HG03095 (cell line): ENCODE measurements around the gene SGCA.

Experiments used
- ATAC-seq: cut with Tn5 transposase; IDR thresholded peaks from one replicate; pipeline ENCODE4 v1.9.1; 2021; ENCODE audit warnings: moderate library complexity; ENCODE audit not compliant: unreplicated experiment

SGCA gene

DNA sequence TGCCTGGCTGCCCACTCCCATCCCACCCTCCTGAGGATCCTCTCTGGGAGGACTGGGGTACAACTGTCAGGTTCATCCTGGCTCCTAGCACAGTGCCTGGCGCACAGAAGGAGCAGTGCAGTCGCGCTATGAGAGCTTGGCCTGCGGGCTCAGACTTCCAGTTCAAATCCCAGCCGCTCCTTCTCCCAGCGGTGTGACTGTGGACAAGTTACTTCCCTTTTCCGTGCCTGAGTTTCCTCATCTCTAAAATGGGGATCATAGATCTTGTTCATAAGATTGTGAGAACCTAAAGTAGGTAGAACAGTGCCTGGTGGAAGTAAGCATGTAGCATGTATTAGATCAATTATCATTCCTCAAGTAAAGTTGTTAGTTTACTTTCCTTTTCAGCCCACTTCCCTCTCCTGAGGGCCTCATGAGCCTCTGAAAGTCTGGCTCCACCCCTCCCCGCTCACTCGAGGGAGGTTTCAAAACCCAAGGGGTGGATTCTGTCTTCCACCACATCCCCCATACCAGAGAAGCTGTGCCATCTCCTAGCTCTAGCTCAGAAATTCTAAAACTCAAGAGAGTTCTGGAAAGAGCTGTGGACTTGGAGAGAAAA lies 55.6 kb downstream of the SGCA start:
- ATAC-seq, result no peak

DNA sequence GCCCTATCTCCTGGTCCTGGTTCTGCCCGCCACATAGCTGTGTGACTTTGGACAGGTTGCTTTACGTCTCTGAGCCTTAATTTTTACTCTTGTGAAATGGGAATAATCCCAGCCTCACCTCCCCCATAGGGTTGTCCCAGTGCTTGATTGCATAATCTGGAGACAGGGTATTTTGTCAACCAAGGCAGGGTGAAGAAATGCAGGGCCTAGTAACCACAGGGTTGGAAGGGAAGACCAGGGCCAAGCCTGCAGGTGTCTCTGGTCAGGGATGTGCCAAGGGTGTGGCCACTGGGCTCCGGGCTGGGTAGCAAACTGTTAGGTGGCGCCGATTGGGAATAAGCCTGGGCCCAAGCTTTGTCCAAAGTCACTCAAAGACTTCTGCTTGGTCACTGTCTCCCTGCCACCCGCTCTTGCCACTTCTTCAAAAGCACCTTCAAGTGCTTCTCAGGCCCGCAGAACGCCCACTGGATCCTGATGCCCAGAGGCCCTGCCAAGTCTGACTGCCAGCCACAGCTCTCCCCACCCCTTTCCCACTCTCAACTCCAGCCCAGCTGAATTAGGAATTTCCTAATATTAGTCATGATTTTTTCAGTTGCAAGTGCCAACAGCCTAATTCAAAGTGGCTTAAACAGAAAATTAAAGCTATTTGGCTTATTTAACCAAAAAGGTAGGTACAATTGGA lies 56.2 kb downstream of the SGCA start:
- no peak for ATAC-seq

GRCh38 chr17:50222922-50223321 lies 57.1 kb downstream of the SGCA start:
- ATAC-seq, result no peak
